NOMO-1 treated with dmso at 0.1 percent for 144 hours (cell line): ENCODE data around the gene PSMD9.
A peak's percentile ranks its signal among the peaks of the same experiment; 100 is the strongest.
"Not testable (repeated sequence)": the region's sequence is repeated elsewhere in the genome, so short reads cannot be mapped to it uniquely, and the experiment has no call there.

Source experiments
- DNase-seq: peaks from one replicate; lab custom pipeline; 2025; ENCODE audit not compliant: unreplicated experiment; lab: John Stamatoyannopoulos, UW

The PSMD9 gene

GRCh38 chr12:121917950-121918678 is 29.5 kb downstream of the PSMD9 start, which contains the start of gene CFAP251:
Gene CFAP251 (plus strand): TSS chr12:121918592. CDS start chr12:121921306, 2,714 bp downstream.
- DNase-seq, result peak; percentile 91

- DNase-seq, result no peak
Observed at GRCh38 chr12:121918679-121919038, 30.1 kb downstream of the PSMD9 start.

- DNase-seq, result no peak
Observed at GRCh38 chr12:121921066-121921465, 32.5 kb downstream of the PSMD9 start.

- DNase-seq, result no peak
Observed at GRCh38 chr12:121925358-121925695, 36.7 kb downstream of the PSMD9 start.

GRCh38 chr12:121926874-121927706 is 38.5 kb downstream of the PSMD9 start:
- DNase-seq, result peak; percentile 46

- DNase-seq, result no peak
Observed at GRCh38 chr12:121927813-121928212, 39.2 kb downstream of the PSMD9 start.

GRCh38 chr12:121929545-121929944 is 41.0 kb downstream of the PSMD9 start:
- DNase-seq, result not testable (repeated sequence)

GRCh38 chr12:121930862-121931261 is 42.3 kb downstream of the PSMD9 start:
- no peak for DNase-seq

- DNase-seq, result no peak
Observed at GRCh38 chr12:121932176-121932536, 43.6 kb downstream of the PSMD9 start.

- no peak for DNase-seq
Observed at GRCh38 chr12:121932914-121933521, 44.4 kb downstream of the PSMD9 start.

- no peak for DNase-seq
Observed at GRCh38 chr12:121933522-121934308, 45.1 kb downstream of the PSMD9 start.

- DNase-seq, result no peak
Observed at GRCh38 chr12:121934309-121934664, 45.7 kb downstream of the PSMD9 start.

- no peak for DNase-seq
Observed at GRCh38 chr12:121937654-121938053, 49.1 kb downstream of the PSMD9 start.

- no peak for DNase-seq
Observed at GRCh38 chr12:121939186-121939585, 50.6 kb downstream of the PSMD9 start.

GRCh38 chr12:121939992-121940766 is 51.6 kb downstream of the PSMD9 start:
- no peak for DNase-seq

- DNase-seq, result no peak
Observed at GRCh38 chr12:121942145-121942718, 53.6 kb downstream of the PSMD9 start.

- DNase-seq, result no peak
Observed at GRCh38 chr12:121943926-121944325, 55.3 kb downstream of the PSMD9 start.

GRCh38 chr12:121946313-121947025 is 57.9 kb downstream of the PSMD9 start:
- DNase-seq, result no peak

- DNase-seq, result no peak
Observed at GRCh38 chr12:121947981-121948380, 59.4 kb downstream of the PSMD9 start.
